ENCODE results near the gene TFEB. TPM values are rescaled to one million over a fixed set of nuclear protein-coding genes. Genes with fewer than 3 reads are reported as not detected.
A peak's percentile ranks its signal among the peaks of the same experiment; 100 is the strongest.

TFEB gene
- total and polyA plus RNA-seq, 2 experiments from 2014 or later = 34.0 to 41.0 TPM

GRCh38 chr6:41726876-41727275 lies 8.5 kb downstream of the TFEB start:
- Histone ChIP-seq H3K27ac (peak overlapping the region; percentile 32), H3K9me3 (ENCODE audit: low read depth) (no peaks in the 10 kb centered on the region), H3K4me3 (no peak overlapping the region), H3K4me1 (ENCODE audit: low read depth) (peaks cover 27% of the 10 kb centered on the region), H3K36me3 (no peaks in the 10 kb centered on the region), H3K27me3 (no peaks in the 10 kb centered on the region)
- DNase-seq (ENCODE audit: low read depth in 1 of 2, low spot score in 1 of 2) = no peak
- TF ChIP-seq CTCF (IDR thresholded peaks at IDR 0.05; ENCODE audit: low read depth, low read length) = no peak

GRCh38 chr6:41724586-41725501 lies 10.6 kb downstream of the TFEB start:
- H3K36me3 ChIP-seq = no peaks in the 10 kb centered on the region
- no peaks in the 10 kb centered on the region for H3K27me3 ChIP-seq
- H3K9me3 ChIP-seq (ENCODE audit: low read depth) = no peaks in the 10 kb centered on the region
- no peak for TF ChIP-seq CTCF (IDR thresholded peaks at IDR 0.05; ENCODE audit: low read depth, low read length)
- H3K4me3 ChIP-seq = no peak overlapping the region
- H3K27ac ChIP-seq = peak overlapping the region; percentile 76
- H3K4me1 ChIP-seq (ENCODE audit: low read depth) = peaks cover 32% of the 10 kb centered on the region
- DNase-seq (ENCODE audit: low read depth in 1 of 2, low spot score in 1 of 2) = peak in 1 of 2 donors; percentile 32

GRCh38 chr6:41724228-41724580 lies 11.2 kb downstream of the TFEB start:
- Histone ChIP-seq H3K27ac (peak overlapping the region; percentile 76), H3K9me3 (ENCODE audit: low read depth) (no peaks in the 10 kb centered on the region), H3K36me3 (no peaks in the 10 kb centered on the region), H3K4me3 (no peak overlapping the region), H3K4me1 (ENCODE audit: low read depth) (peaks cover 35% of the 10 kb centered on the region), H3K27me3 (no peaks in the 10 kb centered on the region)
- TF ChIP-seq CTCF (IDR thresholded peaks at IDR 0.05; ENCODE audit: low read depth, low read length) = no peak
- no peak for DNase-seq (ENCODE audit: low read depth in 1 of 2, low spot score in 1 of 2)

GRCh38 chr6:41723530-41724227 lies 11.7 kb downstream of the TFEB start:
- no peaks in the 10 kb centered on the region for H3K36me3 ChIP-seq
- H3K4me1 ChIP-seq (ENCODE audit: low read depth) = peaks cover 36% of the 10 kb centered on the region
- no peak for TF ChIP-seq CTCF (IDR thresholded peaks at IDR 0.05; ENCODE audit: low read depth, low read length)
- H3K27ac ChIP-seq = peak overlapping the region; percentile 76
- DNase-seq (ENCODE audit: low read depth in 1 of 2, low spot score in 1 of 2) = peak in 1 of 2 donors; percentile 95
- H3K9me3 ChIP-seq (ENCODE audit: low read depth) = no peaks in the 10 kb centered on the region
- no peak overlapping the region for H3K4me3 ChIP-seq
- no peaks in the 10 kb centered on the region for H3K27me3 ChIP-seq

- H3K36me3 ChIP-seq = no peaks in the 10 kb centered on the region
- H3K9me3 ChIP-seq (ENCODE audit: low read depth) = no peaks in the 10 kb centered on the region
- H3K4me1 ChIP-seq (ENCODE audit: low read depth) = peaks cover 43% of the 10 kb centered on the region
- H3K27ac ChIP-seq = peak overlapping the region; percentile 76
- H3K27me3 ChIP-seq = no peaks in the 10 kb centered on the region
- no peak overlapping the region for H3K4me3 ChIP-seq
- TF ChIP-seq CTCF (IDR thresholded peaks at IDR 0.05; ENCODE audit: low read depth, low read length) = no peak
- no peak for DNase-seq (ENCODE audit: low read depth in 1 of 2, low spot score in 1 of 2)
These were observed 12.4 kb downstream of the TFEB start for GRCh38 chr6:41722969-41723529.

All from cardiac muscle cell (in vitro differentiated cells and primary cell).